ENCODE data around the gene NOTCH1. TPM values are rescaled to one million over a fixed set of nuclear protein-coding genes. Genes with fewer than 3 reads are reported as not detected.

Gene NOTCH1
- total and polyA plus RNA-seq, 12 donors = 7.3 to 27.0 (median 19.9) TPM

- ATAC-seq (no peak), DNase-seq (no peak)
- H3K27me3 ChIP-seq = no peaks in the 10 kb centered on the region
- H3K4me1 ChIP-seq = peaks cover 9 to 60% (median 44%) of the 10 kb centered on the region in 9 donors
- no peak for TF ChIP-seq CTCF (IDR thresholded peaks at IDR 0.05)
- H3K36me3 ChIP-seq = no peaks in the 10 kb centered on the region
- WGBS, 2 donors = 87 to 88% methylated on average over 29 of the region's 29 CpGs
- no peak overlapping the region for H3K27ac ChIP-seq
- no peaks in the 10 kb centered on the region for H3K9me3 ChIP-seq
- no peak overlapping the region for H3K4me3 ChIP-seq
- intact Hi-C loops (cut with DNase I) = loop anchor here in 5 of 10 donors (5.0 to 10.0 kb wide), 5 partner anchors 58 to 76 kb away; partner anchors contain the start of gene SEC16A (in 1 of the 5)
Observed at GRCh38 chr9:136549010-136549980, 3.4 kb upstream of the NOTCH1 start.

GRCh38 chr9:136547508-136548215, 1.8 kb upstream of the NOTCH1 start:
- Histone ChIP-seq H3K36me3 (peaks cover 0 to 14% (median 0%) of the 10 kb centered on the region in 9 donors), H3K4me3 (peak overlapping the region in 1 of 10 donors; percentile 96), H3K4me1 (peaks cover 11 to 72% (median 60%) of the 10 kb centered on the region in 9 donors), H3K27me3 (no peaks in the 10 kb centered on the region), H3K9me3 (no peaks in the 10 kb centered on the region), H3K27ac (peak overlapping the region in 9 of 10 donors; percentile 97 to 100 (median 98))
- WGBS, 2 donors = 79 to 82% methylated on average over 25 of the region's 25 CpGs
- TF ChIP-seq CTCF (IDR thresholded peaks at IDR 0.05) = no peak
- intact Hi-C loops (cut with DNase I) = loop anchor here in 6 of 10 donors (2.0 to 10.0 kb wide), 8 partner anchors 15 to 77 kb away; partner anchors contain the start of gene SEC16A (in 1 of the 6)
- DNase-seq = no peak
- peak in 1 of 8 donors; percentile 1 for ATAC-seq

GRCh38 chr9:136546697-136547501, 1.1 kb upstream of the NOTCH1 start:
- Histone ChIP-seq H3K4me3 (peak overlapping the region; percentile 57 to 99 (median 68)), H3K36me3 (peaks cover 0 to 22% (median 2%) of the 10 kb centered on the region in 9 donors), H3K4me1 (peaks cover 11 to 70% (median 60%) of the 10 kb centered on the region in 9 donors), H3K27ac (peak overlapping the region; percentile 88 to 100 (median 98)), H3K9me3 (no peaks in the 10 kb centered on the region), H3K27me3 (no peaks in the 10 kb centered on the region)
- intact Hi-C loops (cut with DNase I) = loop anchor here in 6 of 10 donors (2.0 to 10.0 kb wide), 8 partner anchors 16 to 78 kb away; partner anchors contain the start of gene SEC16A (in 1 of the 6)
- 6 to 7% methylated on average over 45 of the region's 45 CpGs for WGBS, 2 donors
- ATAC-seq (peak; percentile 36 to 77 (median 52)), DNase-seq (peak in 1 of 2 donors; percentile 77)
- TF ChIP-seq CTCF (IDR thresholded peaks at IDR 0.05) = no peak

Measured in heart right ventricle (tissue), 16 donors.